Stimulated activated CD4-positive, alpha-beta T cell treated with anti-CD3 and anti-CD28 coated beads, Interleukin-4, amount 100 ng/mL, for 24 hours (primary cell): ENCODE measurements around the gene NUDT2.

Experiments
- DNase-seq: peaks from one replicate; pipeline ENCODE4 v3.0.0-alpha.2; 2020

The NUDT2 gene

GRCh38 chr9:34371886-34372466 is 42.6 kb downstream of the NUDT2 start:
- DNase-seq: no peak

GRCh38 chr9:34372467-34373011 is 43.2 kb downstream of the NUDT2 start:
- DNase-seq: no peak

- DNase-seq: no peak
Measured at GRCh38 chr9:34373749-34374148, 44.4 kb downstream of the NUDT2 start.

GRCh38 chr9:34374339-34374738 is 45.0 kb downstream of the NUDT2 start:
- no peak for DNase-seq

- no peak for DNase-seq
Measured at GRCh38 chr9:34374905-34375552, 45.7 kb downstream of the NUDT2 start.

- DNase-seq: peak; percentile 33
Measured at GRCh38 chr9:34375901-34376595, 46.7 kb downstream of the NUDT2 start.

- peak; percentile 97 for DNase-seq
Measured at GRCh38 chr9:34376596-34377403, 47.4 kb downstream of the NUDT2 start, which contains the start of gene MYORG. TSS of gene MYORG (minus strand) at chr9:34376898. CDS start at chr9:34372943, 3,955 bp downstream.

GRCh38 chr9:34377404-34377746 is 48.0 kb downstream of the NUDT2 start:
- DNase-seq: no peak

- DNase-seq: no peak
Measured at GRCh38 chr9:34378376-34379060, 49.1 kb downstream of the NUDT2 start.

GRCh38 chr9:34379334-34380033 is 50.1 kb downstream of the NUDT2 start:
- peak; percentile 94 for DNase-seq

GRCh38 chr9:34380034-34380510 is 50.7 kb downstream of the NUDT2 start:
- no peak for DNase-seq

- peak; percentile 73 for DNase-seq
Measured at GRCh38 chr9:34380511-34381315, 51.3 kb downstream of the NUDT2 start.

- no peak for DNase-seq
Measured at GRCh38 chr9:34381323-34381722, 52.0 kb downstream of the NUDT2 start.

GRCh38 chr9:34382054-34382453 is 52.7 kb downstream of the NUDT2 start:
- DNase-seq: no peak

- DNase-seq: no peak
Measured at GRCh38 chr9:34382879-34383278, 53.5 kb downstream of the NUDT2 start.

GRCh38 chr9:34383904-34384303 is 54.5 kb downstream of the NUDT2 start:
- no peak for DNase-seq

- DNase-seq: no peak
Measured at GRCh38 chr9:34384368-34385165, 55.2 kb downstream of the NUDT2 start.

GRCh38 chr9:34385561-34386230 is 56.3 kb downstream of the NUDT2 start:
- no peak for DNase-seq

- no peak for DNase-seq
Measured at GRCh38 chr9:34386656-34387055, 57.3 kb downstream of the NUDT2 start.
